ENCODE measurements around the gene TMEM150A.
"Not testable (repeated sequence)": the region's sequence is repeated elsewhere in the genome, so short reads cannot be mapped to it uniquely, and the experiment has no call there.

The TMEM150A gene

GRCh38 chr2:85593023-85593422 lies 9.5 kb downstream of the TMEM150A start:
- DNase-seq (ENCODE audit: low read depth) = no peak

- not testable (repeated sequence) for DNase-seq (ENCODE audit: low read depth)
Measured at GRCh38 chr2:85592299-85592698, 10.2 kb downstream of the TMEM150A start.

GRCh38 chr2:85591563-85591962 lies 10.9 kb downstream of the TMEM150A start:
- DNase-seq (ENCODE audit: low read depth) = no peak

GRCh38 chr2:85590950-85591349 lies 11.5 kb downstream of the TMEM150A start:
- DNase-seq (ENCODE audit: low read depth) = no peak

- no peak for DNase-seq (ENCODE audit: low read depth)
Measured at GRCh38 chr2:85589982-85590791, 12.3 kb downstream of the TMEM150A start.

GRCh38 chr2:85589181-85589580 lies 13.3 kb downstream of the TMEM150A start:
- no peak for DNase-seq (ENCODE audit: low read depth)

- no peak for DNase-seq (ENCODE audit: low read depth)
Measured at GRCh38 chr2:85588645-85589044, 13.9 kb downstream of the TMEM150A start.

- DNase-seq (ENCODE audit: low read depth) = no peak
Measured at GRCh38 chr2:85588236-85588635, 14.3 kb downstream of the TMEM150A start.

- DNase-seq (ENCODE audit: low read depth) = no peak
Measured at GRCh38 chr2:85585781-85586105, 16.8 kb downstream of the TMEM150A start.

GRCh38 chr2:85584857-85585780 lies 17.4 kb downstream of the TMEM150A start:
- DNase-seq (ENCODE audit: low read depth) = no peak

- DNase-seq (ENCODE audit: low read depth) = no peak
Measured at GRCh38 chr2:85584354-85584856, 18.1 kb downstream of the TMEM150A start, which contains the start of gene VAMP5. Gene VAMP5 (plus strand): TSS chr2:85584431. CDS start chr2:85584491, 60 bp downstream.

- no peak for DNase-seq (ENCODE audit: low read depth)
Measured at GRCh38 chr2:85583667-85584353, 18.7 kb downstream of the TMEM150A start.

- DNase-seq (ENCODE audit: low read depth) = no peak
Measured at GRCh38 chr2:85582492-85582891, 20.0 kb downstream of the TMEM150A start.

GRCh38 chr2:85580206-85580605 lies 22.3 kb downstream of the TMEM150A start:
- no peak for DNase-seq (ENCODE audit: low read depth)

GRCh38 chr2:85579266-85579935 lies 23.1 kb downstream of the TMEM150A start:
- no peak for DNase-seq (ENCODE audit: low read depth)

- no peak for DNase-seq (ENCODE audit: low read depth)
Measured at GRCh38 chr2:85578243-85579180, 24.0 kb downstream of the TMEM150A start.

GRCh38 chr2:85577386-85578242 lies 24.9 kb downstream of the TMEM150A start, which contains the start of gene VAMP8:
Gene VAMP8 (plus strand): TSS chr2:85577586. CDS start chr2:85577647, 61 bp downstream.
- DNase-seq (ENCODE audit: low read depth) = no peak

GRCh38 chr2:85577063-85577385 lies 25.5 kb downstream of the TMEM150A start:
- no peak for DNase-seq (ENCODE audit: low read depth)

- DNase-seq (ENCODE audit: low read depth) = no peak
Measured at GRCh38 chr2:85575739-85576138, 26.8 kb downstream of the TMEM150A start.

GRCh38 chr2:85566265-85566664 lies 36.2 kb downstream of the TMEM150A start:
- no peak for DNase-seq (ENCODE audit: low read depth)

Data from stimulated activated CD8-positive, alpha-beta memory T cell treated with anti-CD3 and anti-CD28 coated beads, Interleukin-15, amount 100 ng/mL, for 1 hour (primary cell).